HAP-1 (cell line): Measurements from ENCODE around the gene FDXR.

ENCODE experiments used
- DNase-seq, 2 experiments: peaks; one replicate each; pipeline ENCODE4 v3.0.0-alpha.2; 2016 to 2020; ENCODE audit warnings: low spot score in 2 of 2
- H3K27me3 ChIP-seq: fragments of 250-450 bp; sonication (Bioruptor Pico); 2 replicates; pipeline ENCODE4 v1.5.1; 2020; ENCODE audit warnings: low read depth, mild to moderate bottlenecking, moderate library complexity
- H3K36me3 ChIP-seq: fragments of 250-450 bp; sonication (Bioruptor Pico); replicated peaks from 2 replicates; pipeline ENCODE4 v1.5.1; 2020; ENCODE audit warnings: mild to moderate bottlenecking
- H3K4me1 ChIP-seq: fragments of 250-450 bp; sonication (Bioruptor Pico); 2 replicates; pipeline ENCODE4 v1.5.1; 2020; ENCODE audit warnings: mild to moderate bottlenecking
- H3K4me3 ChIP-seq: fragments of 250-450 bp; sonication (Bioruptor Pico); 2 replicates; pipeline ENCODE4 v1.5.1; 2020; ENCODE audit warnings: mild to moderate bottlenecking, moderate library complexity
- H3K9me3 ChIP-seq: fragments of 250-450 bp; sonication (Bioruptor Pico); 2 replicates; pipeline ENCODE4 v1.5.1; 2020; ENCODE audit warnings: mild to moderate bottlenecking, moderate library complexity
- in situ Hi-C: fragments of 300-500 bp; cut with MboI; formaldehyde crosslinking; loops from 3 replicates; pipeline ENCODE4 v1.14.3; 2020; ENCODE audit warnings: low sequenced_read_pairs, inconsistent platforms, mixed read lengths

FDXR gene

DNA sequence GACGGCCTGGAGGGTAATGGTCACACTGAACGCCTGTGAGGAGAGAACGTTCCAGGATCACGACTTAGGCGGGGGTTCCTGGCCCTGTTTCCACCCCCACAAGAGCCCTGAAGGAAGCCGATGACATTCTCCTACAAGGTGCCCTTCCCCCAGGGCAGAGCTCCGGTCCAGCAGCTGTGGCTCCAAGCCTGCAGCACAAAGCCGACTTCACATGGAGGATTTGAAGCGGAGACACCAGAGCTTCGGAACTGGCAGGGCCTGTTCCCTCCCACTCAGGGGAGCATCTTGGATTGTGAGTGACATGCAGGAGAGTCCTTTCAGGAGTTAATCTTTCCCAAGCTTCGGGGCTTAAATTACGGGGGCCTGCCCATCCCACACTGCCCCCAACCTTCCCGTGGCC is 15.7 kb upstream of the FDXR start:
- Histone ChIP-seq H3K4me1 (no peaks in the 10 kb centered on the region), H3K36me3 (no peaks in the 10 kb centered on the region), H3K4me3 (no peak overlapping the region), H3K27me3 (peaks cover 8% of the 10 kb centered on the region), H3K9me3 (no peaks in the 10 kb centered on the region)
- in situ Hi-C loops = no loop called here
- no peak for DNase-seq

DNA sequence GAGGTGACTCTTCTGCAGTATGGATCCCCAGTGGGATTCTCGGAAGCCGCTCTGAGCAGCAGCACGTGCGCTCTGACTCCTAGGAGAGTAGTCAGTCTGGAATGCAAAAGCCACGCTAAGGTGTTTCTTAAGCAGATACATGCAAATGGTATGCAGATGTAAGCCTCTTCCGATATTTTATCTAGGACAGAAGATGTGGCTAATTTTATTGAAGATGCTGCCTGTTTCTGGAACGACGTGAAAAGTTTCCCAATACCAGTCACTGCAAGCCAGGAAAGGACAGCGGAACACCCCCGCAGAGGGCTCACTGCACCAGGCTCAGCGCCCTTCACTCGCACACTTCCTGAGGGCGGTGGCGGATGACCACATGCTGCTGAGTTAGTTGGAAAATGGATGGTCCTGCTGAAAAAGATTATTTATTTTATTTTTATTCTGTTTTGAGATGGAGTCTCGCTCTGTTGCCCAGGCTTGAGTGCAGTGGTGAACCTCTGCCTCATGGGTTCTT is 10.5 kb upstream of the FDXR start:
- no peak for DNase-seq
- no peaks in the 10 kb centered on the region for H3K9me3 ChIP-seq
- no peaks in the 10 kb centered on the region for H3K27me3 ChIP-seq
- in situ Hi-C loops = no loop called here
- no peaks in the 10 kb centered on the region for H3K36me3 ChIP-seq
- H3K4me3 ChIP-seq = no peak overlapping the region
- H3K4me1 ChIP-seq = no peaks in the 10 kb centered on the region; the same call in 1 of the 2 replicates

DNA sequence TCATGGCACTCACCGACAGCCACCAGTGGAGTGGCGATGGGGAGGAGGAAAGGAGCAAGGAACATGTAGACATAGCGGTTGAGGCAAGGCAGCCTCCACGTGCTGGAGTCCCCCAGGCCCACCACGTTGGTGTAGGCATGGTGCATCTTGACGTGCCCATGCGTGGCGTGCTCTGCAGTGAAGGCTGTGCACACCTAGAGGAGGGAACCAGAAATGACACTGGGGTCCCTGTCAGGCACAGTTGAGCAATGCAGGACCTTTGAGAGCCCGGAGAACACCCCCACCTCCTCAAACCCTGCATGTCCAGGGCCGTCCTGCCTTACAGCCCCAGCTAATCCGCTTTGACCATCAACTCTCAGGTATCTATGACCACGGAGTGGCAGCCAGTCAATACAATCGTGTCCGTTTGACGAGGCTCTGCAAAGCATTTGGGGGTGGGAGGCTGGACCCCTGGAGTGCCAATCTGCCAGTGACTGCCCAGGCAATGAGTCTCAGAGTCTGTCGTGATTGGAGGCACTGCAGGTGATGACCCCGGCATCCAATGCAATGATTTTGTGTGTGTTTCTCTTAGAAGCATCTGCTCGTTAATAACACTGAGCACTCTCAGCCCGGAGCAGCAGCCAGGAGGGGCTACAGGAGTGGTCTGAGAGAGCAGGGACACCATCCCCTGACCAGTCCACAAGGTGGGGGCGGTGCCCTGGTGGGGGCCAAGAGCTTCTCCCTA is 9.9 kb upstream of the FDXR start:
- Histone ChIP-seq H3K9me3 (no peaks in the 10 kb centered on the region), H3K27me3 (no peaks in the 10 kb centered on the region), H3K4me3 (no peak overlapping the region), H3K4me1 (no peaks in the 10 kb centered on the region; the same call in 1 of the 2 replicates), H3K36me3 (no peaks in the 10 kb centered on the region)
- in situ Hi-C loops = no loop called here
- DNase-seq = no peak

DNA sequence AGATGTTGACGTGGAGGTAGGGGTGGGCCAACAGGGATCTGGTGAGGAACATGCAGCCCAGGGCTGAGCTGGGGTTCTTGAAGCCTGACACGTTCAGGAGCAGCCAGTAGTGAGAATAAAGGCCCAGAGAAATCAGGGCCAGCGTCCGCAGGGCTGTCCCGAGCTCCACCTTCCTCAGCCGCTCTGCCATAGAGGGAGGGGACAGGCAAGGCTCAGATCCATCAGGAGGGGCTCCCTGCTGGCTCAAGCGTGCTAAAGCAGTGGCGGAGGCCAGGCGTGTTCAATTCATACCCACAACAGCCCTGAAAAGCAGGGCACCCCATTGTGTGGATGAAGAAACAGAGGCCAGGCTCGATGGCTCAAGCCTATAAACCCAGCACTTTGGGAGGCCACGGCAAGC is 8.3 kb upstream of the FDXR start:
- DNase-seq = no peak
- Histone ChIP-seq H3K9me3 (no peaks in the 10 kb centered on the region), H3K4me3 (no peak overlapping the region), H3K27me3 (no peaks in the 10 kb centered on the region), H3K4me1 (no peaks in the 10 kb centered on the region; the same call in 1 of the 2 replicates), H3K36me3 (no peaks in the 10 kb centered on the region)
- in situ Hi-C loops = no loop called here

DNA sequence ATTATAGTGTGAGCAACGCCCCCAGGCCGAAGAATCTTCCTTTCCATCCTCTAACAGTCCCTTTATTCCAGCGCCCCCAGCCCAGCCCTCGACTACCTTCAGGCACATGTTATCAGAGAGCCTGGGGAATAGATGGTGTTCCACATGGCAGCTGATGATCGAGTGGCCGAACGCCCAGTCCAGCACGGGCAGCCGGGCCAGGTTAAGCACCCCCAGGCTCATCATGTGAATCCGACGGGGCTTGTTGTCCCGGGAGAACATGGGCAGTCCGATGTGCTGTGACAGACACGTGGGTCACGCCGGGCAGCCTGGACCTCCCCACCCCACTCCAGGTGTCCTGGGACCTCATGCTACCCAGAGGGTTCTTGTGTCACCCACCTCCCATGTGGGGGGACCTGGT is 6.5 kb upstream of the FDXR start:
- DNase-seq = no peak
- in situ Hi-C loops = no loop called here
- H3K9me3 ChIP-seq = no peaks in the 10 kb centered on the region
- H3K4me3 ChIP-seq = no peak overlapping the region
- no peaks in the 10 kb centered on the region; the same call in none of the 2 replicates for H3K4me1 ChIP-seq
- H3K27me3 ChIP-seq = no peaks in the 10 kb centered on the region
- no peaks in the 10 kb centered on the region for H3K36me3 ChIP-seq

DNA sequence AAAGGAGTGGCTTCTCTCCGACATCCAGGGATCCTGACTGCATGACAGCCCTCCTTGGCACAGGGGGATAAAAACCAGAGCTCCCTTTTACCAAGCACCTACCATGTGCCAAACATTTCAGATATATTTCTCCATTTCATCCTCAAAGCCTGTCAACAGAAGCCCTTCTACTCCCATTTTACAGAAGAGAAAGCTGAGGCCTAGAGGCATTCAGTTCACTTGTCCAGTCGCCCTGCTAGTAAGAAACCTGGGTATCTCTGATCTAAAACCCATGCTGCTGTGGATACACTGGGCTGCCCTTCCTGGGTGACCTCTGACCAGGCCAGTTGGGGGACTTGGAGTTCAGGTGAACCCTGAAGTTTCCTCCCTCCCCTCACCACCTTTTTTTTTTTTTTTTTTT is 5.9 kb upstream of the FDXR start:
- DNase-seq = no peak
- peaks cover 2% of the 10 kb centered on the region for H3K4me1 ChIP-seq
- H3K9me3 ChIP-seq = no peaks in the 10 kb centered on the region
- H3K36me3 ChIP-seq = no peaks in the 10 kb centered on the region
- no peak overlapping the region for H3K4me3 ChIP-seq
- in situ Hi-C loops = no loop called here
- H3K27me3 ChIP-seq = no peaks in the 10 kb centered on the region

DNA sequence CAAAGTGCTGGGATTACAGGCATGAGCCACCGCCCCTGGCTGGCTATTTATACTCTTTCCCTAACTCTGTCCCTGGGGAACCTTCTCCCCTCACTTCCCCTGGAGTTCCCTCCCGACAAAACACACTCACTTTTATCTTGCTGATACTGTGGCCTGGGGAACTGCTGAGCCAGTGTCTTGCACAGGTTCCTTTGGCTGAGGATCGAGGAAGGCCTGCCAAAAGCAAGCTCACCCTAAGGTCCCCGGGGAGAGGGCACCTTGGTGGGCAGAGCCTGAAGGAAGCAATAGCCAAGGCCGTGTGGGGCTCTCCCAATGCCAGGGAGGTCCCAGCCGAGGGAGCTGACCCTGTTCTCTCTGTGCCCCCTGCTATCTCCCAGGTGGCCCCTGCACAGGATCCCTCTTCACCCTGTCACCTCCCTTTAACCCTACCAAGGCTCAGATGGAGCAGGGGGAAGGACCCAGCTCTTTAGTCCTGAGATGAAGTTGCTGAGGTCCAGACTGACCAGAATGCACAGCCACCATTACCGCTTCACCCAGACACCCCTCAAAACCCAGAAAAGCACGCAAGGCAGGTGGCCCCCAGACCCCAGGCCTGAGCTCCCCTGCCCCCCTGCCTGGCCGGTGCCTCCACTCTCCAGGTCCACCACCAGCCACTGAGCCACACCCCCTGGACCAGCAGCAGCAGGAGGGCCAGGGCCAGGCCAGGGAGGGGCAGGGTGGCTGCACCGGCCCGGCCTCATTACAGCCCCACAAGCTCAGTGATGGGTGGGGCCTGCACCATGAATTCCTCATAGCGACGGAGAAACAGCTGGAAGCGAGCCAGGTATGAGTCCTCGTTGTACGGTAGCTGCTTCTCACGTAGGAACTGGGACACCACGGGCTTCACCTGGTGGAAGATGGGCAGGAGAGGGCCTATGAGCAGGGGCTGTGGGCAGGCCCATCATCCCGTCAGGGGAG is 5.1 kb upstream of the FDXR start:
- in situ Hi-C loops = no loop called here
- Histone ChIP-seq H3K27me3 (no peaks in the 10 kb centered on the region), H3K36me3 (no peaks in the 10 kb centered on the region), H3K9me3 (no peaks in the 10 kb centered on the region), H3K4me3 (no peak overlapping the region), H3K4me1 (peaks cover 2% of the 10 kb centered on the region)
- DNase-seq = peak in 1 of 2 experiments; percentile 48

DNA sequence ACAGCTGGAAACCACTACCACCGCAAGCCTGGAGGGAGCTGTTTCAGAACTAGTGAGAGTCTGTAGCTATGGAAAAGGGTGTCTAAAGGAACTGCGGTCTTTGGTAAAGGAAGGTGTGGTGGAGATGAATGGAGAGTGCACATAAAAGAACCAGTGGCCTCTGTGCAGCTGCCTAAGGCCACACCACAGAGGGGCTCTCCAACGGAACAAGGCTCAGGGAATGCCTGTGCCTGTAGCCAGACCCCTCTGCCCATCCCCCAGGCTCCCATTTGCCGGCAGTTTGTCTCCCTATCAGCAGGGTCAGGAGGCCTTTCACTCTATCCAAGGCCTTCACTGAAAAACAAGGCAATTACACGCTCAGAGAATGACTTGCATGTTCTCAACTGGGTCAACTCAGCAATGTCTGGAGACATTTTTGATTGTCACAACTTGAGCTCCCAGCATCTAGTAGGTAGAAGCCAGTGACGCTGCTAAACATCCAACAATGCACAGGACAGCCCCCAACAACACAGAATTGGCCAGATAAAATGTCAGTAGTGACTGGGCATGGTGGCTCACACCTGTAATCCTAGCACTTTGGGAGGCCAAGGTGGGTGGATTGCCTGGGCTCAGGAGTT is 3.3 kb upstream of the FDXR start:
- no peak overlapping the region for H3K4me3 ChIP-seq
- H3K9me3 ChIP-seq = no peaks in the 10 kb centered on the region
- no peaks in the 10 kb centered on the region for H3K36me3 ChIP-seq
- no peaks in the 10 kb centered on the region for H3K27me3 ChIP-seq
- in situ Hi-C loops = no loop called here
- DNase-seq = no peak
- peaks cover 10% of the 10 kb centered on the region for H3K4me1 ChIP-seq

DNA sequence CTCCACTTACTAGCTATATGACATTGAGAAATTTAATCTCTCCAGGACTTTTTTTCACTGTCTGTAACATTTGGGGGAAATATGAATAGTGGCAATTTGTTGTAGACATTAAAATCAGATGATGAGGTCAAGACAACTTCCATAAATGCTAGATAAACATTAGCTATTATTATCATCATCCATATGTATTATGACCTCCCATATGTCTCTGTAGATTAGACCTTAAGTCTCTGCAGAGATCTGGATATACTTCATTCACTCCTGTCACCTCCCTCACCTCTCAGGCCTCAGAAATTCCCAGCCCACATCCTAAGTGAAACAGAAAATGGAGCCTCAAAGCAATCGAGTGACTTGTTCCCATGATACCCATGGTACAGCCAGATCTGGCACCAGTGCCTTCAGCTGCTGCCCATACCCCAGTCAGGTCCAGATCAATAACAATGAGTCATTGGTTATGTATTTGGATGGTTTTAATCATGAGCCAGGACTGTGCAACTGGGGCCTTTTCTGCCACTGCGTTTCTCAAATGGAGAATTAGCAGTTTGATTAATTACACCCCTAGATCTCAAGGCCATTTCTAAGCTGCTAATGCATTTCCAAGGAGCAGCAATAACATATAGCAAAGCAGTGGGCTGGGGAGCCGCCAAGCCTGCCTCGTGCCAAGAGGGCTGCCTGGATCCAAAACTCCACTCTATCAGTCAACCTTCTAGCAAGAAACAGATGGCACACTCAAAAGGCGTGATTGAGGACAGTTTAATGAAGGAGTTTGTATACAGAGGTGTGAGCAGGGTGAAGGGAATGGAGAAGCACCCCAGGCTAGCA is 2.6 kb upstream of the FDXR start:
- Histone ChIP-seq H3K4me1 (peaks cover 10% of the 10 kb centered on the region), H3K9me3 (no peaks in the 10 kb centered on the region), H3K36me3 (no peaks in the 10 kb centered on the region), H3K4me3 (no peak overlapping the region), H3K27me3 (no peaks in the 10 kb centered on the region)
- DNase-seq = no peak
- in situ Hi-C loops = no loop called here

DNA sequence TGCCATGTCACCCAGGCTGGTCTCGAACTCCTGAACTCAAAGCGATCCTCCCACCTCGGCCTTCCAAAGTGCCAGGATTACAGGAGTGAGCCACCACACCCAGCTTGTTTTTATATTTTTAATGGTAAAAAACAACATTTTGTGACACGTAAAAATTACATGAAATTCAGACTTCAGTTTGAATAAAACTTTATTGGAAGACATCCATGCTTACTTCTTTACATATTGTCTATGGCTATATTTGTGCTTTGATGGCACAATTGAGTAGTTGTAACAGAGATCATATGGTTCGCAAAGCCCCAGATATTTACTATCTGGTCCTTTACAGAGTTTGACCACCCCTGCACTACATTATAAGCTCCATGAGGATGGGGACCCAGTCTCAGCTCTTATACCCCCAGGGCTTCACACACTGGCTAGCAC is 1.8 kb upstream of the FDXR start:
- in situ Hi-C loops = no loop called here
- peaks cover 10% of the 10 kb centered on the region for H3K4me1 ChIP-seq
- no peak overlapping the region for H3K4me3 ChIP-seq

DNA sequence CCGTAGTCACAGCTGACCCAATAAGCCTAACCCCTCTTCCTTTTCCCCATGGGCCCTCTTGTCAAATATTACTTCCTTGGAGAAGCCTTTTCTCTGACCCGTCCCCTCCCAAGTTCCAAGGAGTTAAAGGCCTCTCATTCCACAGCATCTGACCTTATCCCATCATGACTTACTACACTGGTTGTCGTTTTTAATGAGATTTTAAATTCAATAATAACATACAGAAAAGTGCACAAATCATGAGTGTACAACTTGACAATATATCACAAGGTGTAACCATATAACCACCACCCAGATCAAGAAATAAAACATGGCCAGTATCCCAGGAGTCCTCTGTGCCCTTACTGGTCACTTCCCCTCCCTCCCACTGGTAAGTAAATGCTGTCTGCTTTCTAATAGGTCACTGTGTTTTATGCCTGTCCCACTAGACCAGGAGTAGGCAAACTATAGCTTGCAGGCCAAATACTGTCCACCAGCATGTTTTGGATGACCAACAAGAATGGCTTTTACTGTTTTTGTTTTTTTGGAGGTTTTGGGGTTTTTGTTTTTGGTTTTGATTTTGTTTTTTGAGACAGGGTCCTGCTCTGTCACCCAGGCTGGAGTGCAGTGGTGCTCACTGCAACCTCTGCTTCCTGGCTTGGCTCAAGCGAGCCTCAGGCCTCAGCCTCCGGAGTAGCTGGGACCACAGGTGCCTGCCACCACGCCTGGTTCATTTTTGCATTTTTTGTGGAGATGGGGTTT is 1.2 kb upstream of the FDXR start:
- H3K27me3 ChIP-seq = no peaks in the 10 kb centered on the region
- peak in 1 of 2 experiments; percentile 13 for DNase-seq
- no peaks in the 10 kb centered on the region for H3K9me3 ChIP-seq
- H3K4me3 ChIP-seq = peak overlapping the region; percentile 73
- in situ Hi-C loops = no loop called here
- H3K36me3 ChIP-seq = no peaks in the 10 kb centered on the region
- H3K4me1 ChIP-seq = peaks cover 10% of the 10 kb centered on the region

More for the DNA sequence above, 1.8 kb upstream of the FDXR start:
- H3K27me3 ChIP-seq = no peaks in the 10 kb centered on the region
- H3K9me3 ChIP-seq = no peaks in the 10 kb centered on the region
- no peaks in the 10 kb centered on the region for H3K36me3 ChIP-seq
- no peak for DNase-seq

DNA sequence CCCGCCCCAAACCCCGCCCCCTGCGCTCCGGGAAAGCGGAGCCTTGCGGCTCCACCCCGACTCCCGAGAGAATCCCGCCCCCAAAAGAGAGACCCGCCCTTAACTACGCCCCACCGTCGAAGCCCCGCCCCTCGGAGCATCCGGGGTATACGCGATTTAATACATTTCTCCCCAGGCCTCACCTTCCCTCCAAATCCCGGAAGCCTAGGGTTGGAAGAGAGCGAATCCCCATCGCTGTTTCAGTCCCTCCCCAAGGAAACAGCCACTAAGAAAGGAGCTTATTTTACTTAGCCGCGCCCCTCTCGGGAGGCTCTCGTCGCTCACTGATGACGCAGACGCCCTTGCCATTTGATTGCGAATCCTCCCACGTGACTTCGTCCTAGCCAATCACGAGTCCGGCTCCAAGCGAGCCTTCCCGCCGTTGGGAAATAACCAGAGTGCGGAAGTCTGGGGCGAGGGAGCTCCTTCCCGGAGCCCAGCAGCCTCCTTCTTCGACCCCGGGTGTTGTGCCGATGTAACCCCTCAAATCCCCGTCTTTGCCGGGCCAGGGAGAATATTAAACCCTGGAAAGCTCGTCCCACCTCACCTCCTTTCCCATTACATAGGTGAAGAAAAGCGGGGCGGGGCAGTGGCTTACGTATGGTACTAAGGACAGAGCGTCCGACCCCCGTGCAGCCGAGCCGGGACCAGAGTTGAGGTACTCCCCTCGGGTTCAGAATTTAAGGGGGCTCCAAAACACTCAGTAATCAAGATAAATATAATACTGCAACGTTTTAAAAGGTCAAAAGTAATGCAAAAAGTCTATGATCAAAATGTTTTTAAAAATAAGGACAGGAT is 461 bp upstream of the FDXR start:
- peak overlapping the region; percentile 73 for H3K4me3 ChIP-seq
- H3K36me3 ChIP-seq = no peaks in the 10 kb centered on the region
- H3K4me1 ChIP-seq = peaks cover 10% of the 10 kb centered on the region
- in situ Hi-C loops = no loop called here
- peak; percentile 99 for DNase-seq
- H3K27me3 ChIP-seq = no peaks in the 10 kb centered on the region
- no peaks in the 10 kb centered on the region for H3K9me3 ChIP-seq
